ENCODE results near the gene TVP23C. TPM values are rescaled to one million over a fixed set of nuclear protein-coding genes. Genes with fewer than 3 reads are reported as not detected.
A peak's percentile ranks its signal among the peaks of the same experiment; 100 is the strongest.
"Not testable (repeated sequence)": the region's sequence is repeated elsewhere in the genome, so short reads cannot be mapped to it uniquely, and the experiment has no call there.

TVP23C gene
- 6.6 TPM for polyA plus RNA-seq (ENCODE audit: insufficient read length)

- peak; percentile 9 for DNase-seq (ENCODE audit: low read depth)
Observed at GRCh38 chr17:15563375-15563857, at the start of gene TVP23C. TSS of gene TVP23C (minus strand) at chr17:15563483. CDS start at chr17:15563448, 35 bp downstream.

DNA sequence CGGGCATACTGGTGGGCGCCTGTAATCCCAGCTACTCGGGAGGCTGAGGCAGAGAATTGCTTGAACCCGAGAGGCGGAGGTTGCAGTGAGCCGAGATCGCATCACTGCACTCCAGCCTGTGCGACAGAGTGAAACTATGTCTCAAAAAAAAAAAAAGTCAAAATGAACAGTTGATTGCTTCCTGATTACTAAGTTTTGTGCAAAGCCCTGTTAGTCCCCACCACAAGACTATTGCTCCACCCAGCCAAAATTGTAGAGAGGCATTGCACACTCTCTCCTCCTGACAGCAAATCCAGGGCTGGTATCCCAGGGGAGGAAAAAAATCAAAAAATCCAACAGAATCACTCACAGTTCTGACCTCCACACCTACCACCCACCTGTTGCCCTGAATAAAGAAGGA lies 29.7 kb upstream of the TVP23C start:
- DNase-seq (ENCODE audit: low read depth) = not testable (repeated sequence)

GRCh38 chr17:15591986-15592385 lies 28.7 kb upstream of the TVP23C start:
- DNase-seq (ENCODE audit: low read depth) = not testable (repeated sequence)

GRCh38 chr17:15590844-15591243 lies 27.6 kb upstream of the TVP23C start:
- DNase-seq (ENCODE audit: low read depth) = not testable (repeated sequence)

- not testable (repeated sequence) for DNase-seq (ENCODE audit: low read depth)
Observed at GRCh38 chr17:15589544-15590536, 26.6 kb upstream of the TVP23C start.

DNA sequence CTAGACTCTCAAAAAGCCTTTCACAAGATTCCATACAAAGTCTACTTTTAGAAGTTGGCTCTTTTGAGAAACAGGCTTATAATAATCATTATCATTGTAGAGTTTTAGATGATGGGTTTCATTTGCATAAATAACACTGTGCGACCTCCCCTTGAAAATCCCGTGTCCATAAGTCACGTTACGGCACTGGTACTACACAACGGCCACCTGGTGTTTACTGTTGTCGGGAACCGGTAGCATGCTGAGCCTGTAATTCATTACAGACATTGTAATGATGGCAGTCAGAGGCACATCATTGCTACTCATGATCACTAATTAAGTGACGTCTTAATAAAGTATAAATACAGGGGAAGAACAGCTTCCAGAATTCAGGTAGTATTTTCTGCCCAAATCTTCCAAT lies 24.7 kb upstream of the TVP23C start:
- DNase-seq (ENCODE audit: low read depth) = not testable (repeated sequence)

GRCh38 chr17:15583313-15583712 lies 20.0 kb upstream of the TVP23C start:
- DNase-seq (ENCODE audit: low read depth) = not testable (repeated sequence)

DNA sequence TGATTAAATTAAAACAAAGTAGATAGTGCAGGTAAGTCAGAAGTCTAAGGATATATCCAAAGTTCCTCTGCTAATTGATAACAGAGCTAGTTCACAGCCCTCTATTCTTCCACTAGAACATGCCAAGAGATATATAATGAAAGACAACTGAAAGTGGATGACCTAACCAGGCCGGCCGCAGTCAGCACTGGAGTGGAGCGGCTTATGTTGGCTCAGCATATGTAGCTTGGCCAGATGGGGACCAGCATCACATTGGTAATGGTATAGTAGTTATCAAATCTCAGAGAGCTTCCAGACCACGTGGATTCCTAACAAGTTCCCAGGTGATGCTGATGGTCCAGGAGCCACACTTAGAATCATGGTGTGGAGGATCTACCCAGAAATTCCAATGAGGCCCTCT lies 18.2 kb upstream of the TVP23C start:
- not testable (repeated sequence) for DNase-seq (ENCODE audit: low read depth)

DNA sequence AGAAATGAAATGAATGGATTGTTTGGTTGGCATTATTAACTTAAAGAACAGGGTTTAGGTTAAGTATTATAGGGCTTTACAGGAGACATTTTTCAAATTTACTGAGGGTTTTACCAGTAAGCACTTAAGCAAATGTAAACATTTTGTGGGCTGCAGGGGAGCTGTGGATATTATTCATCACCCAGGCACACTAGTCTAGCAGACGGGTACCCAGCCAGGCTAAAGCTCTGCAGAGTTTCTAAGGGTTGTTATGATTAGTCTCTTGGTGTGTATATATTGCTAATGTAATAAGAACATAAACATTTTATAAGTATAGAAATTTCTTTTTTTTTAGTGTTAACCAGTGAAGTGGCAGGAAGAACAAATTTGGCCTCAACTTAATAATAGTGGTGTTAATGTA lies 13.6 kb upstream of the TVP23C start:
- DNase-seq (ENCODE audit: low read depth) = not testable (repeated sequence)

GRCh38 chr17:15574660-15575059 lies 11.4 kb upstream of the TVP23C start:
- DNase-seq (ENCODE audit: low read depth) = not testable (repeated sequence)

DNA sequence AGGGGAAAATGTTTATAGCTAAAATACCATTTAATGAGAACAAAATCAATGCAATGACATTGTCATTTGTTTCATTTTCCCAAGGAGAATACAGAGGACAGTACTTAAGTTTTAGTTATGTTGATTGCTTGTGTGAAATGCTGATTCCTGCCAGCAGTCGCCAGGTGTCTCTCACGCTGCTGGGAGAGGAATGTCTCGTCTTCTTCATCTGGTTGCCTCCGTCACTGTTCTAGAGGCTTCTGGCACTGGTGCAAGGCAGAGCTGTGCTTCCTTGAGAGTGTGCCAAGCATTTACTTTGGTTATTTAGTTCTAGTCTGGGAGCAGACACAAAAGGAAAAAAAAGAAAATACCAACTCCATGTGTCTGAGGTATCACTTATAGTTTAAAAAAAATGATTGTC lies 10.6 kb upstream of the TVP23C start:
- DNase-seq (ENCODE audit: low read depth) = not testable (repeated sequence)

DNA sequence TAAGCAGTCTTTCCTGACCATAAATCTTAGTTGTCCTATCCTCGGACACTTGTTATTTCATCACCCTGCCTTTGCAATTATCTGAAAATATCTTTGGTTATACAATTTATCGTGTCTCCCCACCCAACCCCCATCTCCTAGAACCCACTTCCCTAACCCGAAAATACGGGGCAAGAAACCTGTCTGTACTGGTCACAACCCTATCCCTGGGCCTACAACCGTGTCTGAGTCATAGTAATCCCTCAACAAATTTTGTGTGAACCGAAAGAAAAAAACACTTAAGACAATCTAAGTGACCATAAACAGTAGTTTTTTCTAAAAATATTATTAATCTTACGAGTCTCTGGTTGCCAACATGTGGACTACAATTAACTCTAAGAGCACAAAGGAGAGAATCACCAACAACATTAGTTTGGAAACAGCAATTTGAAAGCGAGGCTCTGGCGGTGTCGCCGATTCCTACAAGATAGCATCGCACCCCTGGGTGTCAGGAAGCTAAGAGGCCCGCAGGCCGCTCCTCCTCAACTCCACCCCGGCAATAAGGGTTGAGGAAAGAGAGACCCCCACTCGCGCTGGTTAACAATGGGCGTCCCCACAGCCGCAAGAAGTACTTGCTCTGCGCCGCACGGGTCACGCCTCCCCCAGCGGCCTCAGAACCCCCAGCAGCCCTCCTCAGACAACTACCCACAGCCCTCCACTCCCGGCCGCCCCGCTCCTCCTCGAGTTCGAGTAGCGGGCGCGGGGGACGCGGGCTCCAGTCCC lies 489 bp downstream of the TVP23C start:
- DNase-seq (ENCODE audit: low read depth) = not testable (repeated sequence)

DNA sequence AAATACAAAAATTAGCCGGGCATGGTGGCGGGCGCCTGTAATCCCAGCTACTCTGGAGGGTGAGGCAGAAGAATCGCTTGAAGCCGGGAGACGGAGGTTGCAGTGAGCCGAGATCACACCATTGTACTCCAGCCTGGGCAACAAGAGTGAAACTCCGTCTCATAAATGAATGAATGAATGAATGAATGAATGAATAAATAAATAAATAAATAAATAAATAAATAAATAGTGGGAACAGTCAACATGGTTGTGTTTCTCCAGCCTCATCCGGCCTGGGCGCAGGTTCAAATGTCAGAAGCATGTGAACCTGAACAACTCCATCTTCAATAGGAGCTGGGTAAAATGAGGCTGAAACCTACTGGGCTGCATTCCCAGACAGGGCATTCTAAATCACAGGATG lies 1.8 kb downstream of the TVP23C start:
- DNase-seq (ENCODE audit: low read depth) = not testable (repeated sequence)

DNA sequence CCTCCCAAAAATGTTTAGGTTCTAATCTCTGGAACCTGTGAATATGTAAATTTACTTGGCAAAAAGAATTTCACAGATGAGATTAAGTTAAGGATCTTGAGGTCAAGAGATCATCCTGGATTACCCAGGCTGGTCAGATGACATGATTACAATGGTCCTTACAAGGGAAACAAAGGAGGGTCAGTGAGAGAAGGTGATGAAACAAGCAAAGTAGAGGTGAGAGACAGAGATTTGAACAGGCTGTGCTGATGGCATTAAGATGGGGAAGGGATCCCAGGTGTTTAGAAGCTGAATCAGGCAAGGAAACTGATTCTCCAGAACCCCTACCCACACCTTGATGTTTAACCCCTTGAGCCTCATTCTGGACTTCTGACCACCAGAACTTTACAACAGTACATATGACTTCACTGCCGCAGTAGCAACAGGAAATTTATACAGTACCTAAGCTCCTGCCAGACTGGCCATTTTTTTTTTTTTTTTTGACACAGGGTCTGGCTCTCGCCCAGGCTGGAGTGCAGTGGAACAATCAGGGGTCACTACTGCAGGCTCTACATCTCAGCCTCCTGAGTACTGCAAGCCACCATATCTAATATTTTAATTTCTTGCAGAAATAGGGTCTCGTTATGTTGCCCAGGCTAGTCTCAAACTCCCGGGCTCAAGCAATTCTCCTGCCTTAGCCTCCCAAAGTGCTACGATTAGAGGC lies 4.7 kb downstream of the TVP23C start:
- not testable (repeated sequence) for DNase-seq (ENCODE audit: low read depth)

DNA sequence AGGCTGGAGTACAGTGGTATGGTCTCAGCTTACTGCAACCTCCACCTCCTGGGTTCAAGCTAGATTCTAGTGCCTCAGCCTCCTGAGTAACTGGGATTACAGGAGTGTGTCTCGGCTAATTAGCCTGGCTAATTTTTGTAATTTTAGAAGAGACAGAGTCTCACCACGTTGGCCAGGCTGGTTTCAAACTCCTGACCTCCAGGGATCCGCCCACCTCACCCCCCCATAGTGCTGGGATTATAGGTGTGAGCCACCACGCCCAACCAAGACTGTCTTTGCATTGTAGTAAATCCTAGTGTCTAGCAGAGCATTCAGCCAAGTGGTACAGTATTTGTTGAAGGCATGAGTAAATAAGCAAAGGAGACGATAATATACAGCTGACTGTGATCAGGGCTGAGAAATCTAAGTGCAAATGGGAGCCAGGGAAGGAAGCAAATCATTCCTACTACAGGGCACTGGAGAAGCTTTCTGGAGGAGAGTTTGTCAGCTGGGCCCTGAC lies 5.9 kb downstream of the TVP23C start:
- DNase-seq (ENCODE audit: low read depth) = not testable (repeated sequence)

- not testable (repeated sequence) for DNase-seq (ENCODE audit: low read depth)
Observed at GRCh38 chr17:15552932-15553331, 10.4 kb downstream of the TVP23C start.

- not testable (repeated sequence) for DNase-seq (ENCODE audit: low read depth)
Observed at GRCh38 chr17:15549552-15549951, 13.7 kb downstream of the TVP23C start.

- DNase-seq (ENCODE audit: low read depth) = not testable (repeated sequence)
Observed at GRCh38 chr17:15546604-15547003, 16.7 kb downstream of the TVP23C start.

DNA sequence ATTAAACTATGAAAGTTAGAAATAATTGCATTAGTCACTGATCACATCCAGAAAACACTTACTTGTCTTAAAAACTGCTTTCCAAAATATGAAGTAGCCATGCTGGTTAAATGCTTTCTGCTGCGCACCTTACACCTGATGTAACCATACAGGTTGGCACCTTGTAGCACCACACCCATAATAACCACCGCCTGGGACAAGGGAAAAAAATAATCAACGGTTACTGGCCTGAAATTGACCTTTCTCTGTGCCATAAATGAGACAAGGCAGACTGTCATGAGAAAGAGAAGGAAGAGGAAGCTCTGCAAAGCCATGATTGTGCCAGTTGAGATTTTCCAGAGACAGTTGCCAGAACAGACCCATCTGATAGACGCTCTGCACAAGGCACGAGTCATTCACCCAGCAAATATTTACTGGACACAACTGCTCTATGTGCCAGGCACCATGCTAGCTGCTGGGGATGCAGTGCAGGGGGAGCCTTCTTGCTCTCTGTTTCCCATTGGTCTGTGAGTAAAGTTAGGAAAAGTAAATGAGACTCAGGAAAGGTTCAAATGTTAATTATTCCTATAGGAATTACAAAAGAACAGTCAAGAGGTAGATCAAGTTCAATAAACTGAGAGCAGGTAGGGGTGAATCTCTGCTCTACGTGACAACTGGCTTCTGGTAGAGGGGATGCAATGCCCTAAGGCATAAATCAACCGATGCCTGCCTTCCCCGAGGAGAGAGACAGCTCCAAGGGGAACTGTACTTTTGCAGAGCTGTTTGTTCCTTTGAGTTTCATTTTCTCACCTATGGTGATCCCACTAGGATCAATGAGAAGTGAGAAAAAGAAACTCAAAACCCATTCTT lies 22.7 kb downstream of the TVP23C start:
- not testable (repeated sequence) for DNase-seq (ENCODE audit: low read depth)

DNA sequence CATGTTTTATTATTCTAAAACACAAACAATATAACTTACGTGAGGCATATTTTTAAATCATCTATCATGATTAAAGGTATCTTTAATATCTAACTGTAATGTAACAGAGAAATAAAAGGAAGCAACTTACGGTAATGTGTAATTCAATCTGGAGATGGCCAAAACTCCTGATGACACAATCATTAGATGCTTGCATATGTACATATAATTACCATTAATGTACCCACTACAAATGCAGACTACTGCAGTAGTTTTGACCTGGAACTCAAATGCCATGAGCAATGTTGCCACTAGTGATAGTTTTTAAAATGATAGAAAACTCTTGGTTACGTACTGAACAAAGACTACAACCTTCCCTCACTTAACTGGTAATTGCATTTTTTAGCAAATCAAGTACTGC lies 30.2 kb downstream of the TVP23C start:
- DNase-seq (ENCODE audit: low read depth) = not testable (repeated sequence)

All from forelimb muscle (tissue), 1 donor.